HL-60 (cell line): Measurements from ENCODE around the gene NAB2.

ENCODE experiments used
- CTCF ChIP-seq: IDR thresholded peaks from one replicate; pipeline ENCODE4 v1.5.1; 2011; ENCODE audit warnings: low read length, control low read depth, inconsistent platforms; ENCODE audit not compliant: insufficient read depth
- GABPA ChIP-seq: IDR thresholded peaks from 2 replicates; pipeline ENCODE4 v1.6.1; 2012; ENCODE audit warnings: low read depth
- POLR2AphosphoS5 ChIP-seq: IDR thresholded peaks from 2 replicates; pipeline ENCODE4 v1.6.1; 2012; ENCODE audit warnings: low read depth
- REST ChIP-seq: IDR thresholded peaks from 2 replicates; pipeline ENCODE4 v1.6.1; 2012; ENCODE audit warnings: low read depth; ENCODE audit not compliant: insufficient replicate concordance
- SPI1 ChIP-seq: IDR thresholded peaks from 2 replicates; pipeline ENCODE4 v1.6.1; 2012; ENCODE audit warnings: low read depth, mild to moderate bottlenecking, borderline replicate concordance

GRCh38 chr12:57141249-57141648 is 52.3 kb downstream of the NAB2 start:
- TF ChIP-seq CTCF = no peak
- no peak for TF ChIP-seq POLR2AphosphoS5
- no peak for TF ChIP-seq REST
- TF ChIP-seq GABPA = no peak
- TF ChIP-seq SPI1 = no peak
